Right lobe of liver (tissue), 6 donors: ENCODE measurements around the gene RAI1. TPM values are rescaled to one million over a fixed set of nuclear protein-coding genes. Genes with fewer than 3 reads are reported as not detected.

Source experiments
- ATAC-seq, 4 donors: fragments of 200-7000 bp; cut with Tn5 transposase; one replicate each; pipeline ENCODE4 v1.9.1; 2020; ENCODE audit warnings: mild to moderate bottlenecking in 4 of 4, moderate library complexity in 4 of 4
- DNase-seq, 3 donors: peaks; one replicate each; pipeline ENCODE4 v3.0.0-alpha.2; 2020
- H3K27ac ChIP-seq, 3 donors: fragments of 200-600 bp; one replicate each; pipeline ENCODE4 v1.8.0; 2022
- H3K27me3 ChIP-seq, 2 donors: fragments of 200-600 bp; one replicate each; pipeline ENCODE4 v1.8.0; 2022
- H3K36me3 ChIP-seq, 4 donors: fragments of 200-600 bp; sonication (generic) in 1 of 4; one replicate each; pipeline versions ENCODE4 v1.5.1 to v1.8.0; 2017 to 2022; ENCODE audit warnings: control low read depth in 1 of 4
- H3K4me1 ChIP-seq, 4 donors: fragments of 200-600 bp; sonication (generic) in 1 of 4; one replicate each; pipeline versions ENCODE4 v1.5.1 to v1.8.0; 2017 to 2022; ENCODE audit warnings: control low read depth in 1 of 4
- H3K4me3 ChIP-seq, 3 donors: fragments of 200-600 bp; one replicate each; pipeline ENCODE4 v1.8.0; 2022
- H3K9me3 ChIP-seq, 4 donors: fragments of 200-600 bp; sonication (generic) in 1 of 4; one replicate each; pipeline versions ENCODE4 v1.5.1 to v1.8.0; 2017 to 2022; ENCODE audit warnings: control low read depth in 1 of 4
- POLR2A ChIP-seq: fragments of 450-650 bp; IDR thresholded peaks from one replicate; pipeline ENCODE4 v1.6.1; 2017; ENCODE audit warnings: antibody characterized with exemption, mild to moderate bottlenecking
- WGBS: methylation state at CpG from one replicate; pipeline ENCODE4 v1.1.6; 2018; ENCODE audit warnings: low coverage, low lambda C conversion rate; ENCODE audit not compliant: insufficient coverage; ENCODE audit errors: missing lambda C conversion rate; 5-methylcytosine and 5-hydroxymethylcytosine counted together
- intact Hi-C, 2 donors: fragments of 100-400 bp; cut with DNase I; formaldehyde crosslinking; loops; one replicate each; pipeline versions ENCODE4 v1.11.2 to v1.14.1; 2022
- total RNA-seq, 6 experiments: library from RNA; depleted of rRNA in 2 of 6; stranded (reverse); fragments of >200 nt in 2 of 6; fragmentation: NEBNext Ultra II Directional in 3 of 6; extraction: Animal tissue kit (Norgen Biotek cat#: 25700) in 3 of 6; gene quantifications; one replicate each; pipeline versions ENCODE4 v1.1.0 to v1.2.4, GENCODE V29; 2016 to 2023
- TF ChIP-seq, protein P1 (sequence below), 4 donors: fragments of 200-600 bp in 3 of 4; fragments of 450-650 bp in 1 of 4; IDR thresholded peaks; one replicate each; pipeline versions ENCODE4 v1.5.1 to v1.8.0; 2016 to 2022; ENCODE audit warnings: antibody characterized with exemption in 4 of 4, mild to moderate bottlenecking in 2 of 4
- donor health status: DM: no; HTN: yes; CAD: no.
- donor health status: DM: no; HTN: no; CAD: no.
- donor health status: DM: no; HTN: no; CAD: no.
- donor health status: DM: no; HTN: yes; CAD: no.
- donor health status: DM: no; HTN: yes; CAD: no.

The RAI1 gene
- total RNA-seq, 6 experiments from 2014 or later, result 6.1 to 14.5 (median 8.4) TPM

DNA sequence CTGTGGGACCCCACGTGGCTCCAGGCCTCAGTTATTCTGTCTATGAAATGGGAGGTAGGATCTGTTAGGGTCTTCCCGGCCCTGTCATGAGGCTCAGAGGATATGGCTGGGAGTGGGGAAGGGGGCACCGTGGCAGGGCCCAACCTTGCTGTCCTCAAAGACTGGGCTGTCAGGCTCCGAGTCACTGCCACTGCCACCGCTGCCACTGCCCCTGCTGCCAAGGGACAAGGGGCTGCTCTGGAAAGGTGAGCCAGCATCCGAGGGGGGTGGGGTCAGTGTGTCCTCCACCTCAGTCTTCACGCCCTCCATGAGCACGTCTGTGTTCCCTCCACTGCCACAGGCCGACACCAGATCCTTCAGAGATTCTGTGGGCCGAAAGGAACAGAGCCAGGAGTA lies 136.3 kb downstream of the RAI1 start:
- Histone ChIP-seq H3K4me3 (no peak overlapping the region), H3K4me1 (peaks cover 0 to 79% (median 23%) of the 10 kb centered on the region in 4 donors), H3K36me3 (peaks cover 7 to 75% (median 30%) of the 10 kb centered on the region in 4 donors), H3K27ac (peak overlapping the region in 1 of 3 donors; percentile 29), H3K27me3 (no peaks in the 10 kb centered on the region), H3K9me3 (no peaks in the 10 kb centered on the region)
- WGBS, result no CpG with 5 or more reads among the region's 10 CpGs
- no peak for DNase-seq
- no peak for ATAC-seq
- intact Hi-C loops, result loop anchor here in 1 of 2 donors (5.0 kb wide), 1 partner anchor 45 kb away; no protein-coding TSS in a partner anchor
- TF ChIP-seq POLR2A, result no peak
- TF ChIP-seq, protein P1, sequence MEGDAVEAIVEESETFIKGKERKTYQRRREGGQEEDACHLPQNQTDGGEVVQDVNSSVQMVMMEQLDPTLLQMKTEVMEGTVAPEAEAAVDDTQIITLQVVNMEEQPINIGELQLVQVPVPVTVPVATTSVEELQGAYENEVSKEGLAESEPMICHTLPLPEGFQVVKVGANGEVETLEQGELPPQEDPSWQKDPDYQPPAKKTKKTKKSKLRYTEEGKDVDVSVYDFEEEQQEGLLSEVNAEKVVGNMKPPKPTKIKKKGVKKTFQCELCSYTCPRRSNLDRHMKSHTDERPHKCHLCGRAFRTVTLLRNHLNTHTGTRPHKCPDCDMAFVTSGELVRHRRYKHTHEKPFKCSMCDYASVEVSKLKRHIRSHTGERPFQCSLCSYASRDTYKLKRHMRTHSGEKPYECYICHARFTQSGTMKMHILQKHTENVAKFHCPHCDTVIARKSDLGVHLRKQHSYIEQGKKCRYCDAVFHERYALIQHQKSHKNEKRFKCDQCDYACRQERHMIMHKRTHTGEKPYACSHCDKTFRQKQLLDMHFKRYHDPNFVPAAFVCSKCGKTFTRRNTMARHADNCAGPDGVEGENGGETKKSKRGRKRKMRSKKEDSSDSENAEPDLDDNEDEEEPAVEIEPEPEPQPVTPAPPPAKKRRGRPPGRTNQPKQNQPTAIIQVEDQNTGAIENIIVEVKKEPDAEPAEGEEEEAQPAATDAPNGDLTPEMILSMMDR (IDR thresholded peaks at IDR 0.05), result no peak

DNA sequence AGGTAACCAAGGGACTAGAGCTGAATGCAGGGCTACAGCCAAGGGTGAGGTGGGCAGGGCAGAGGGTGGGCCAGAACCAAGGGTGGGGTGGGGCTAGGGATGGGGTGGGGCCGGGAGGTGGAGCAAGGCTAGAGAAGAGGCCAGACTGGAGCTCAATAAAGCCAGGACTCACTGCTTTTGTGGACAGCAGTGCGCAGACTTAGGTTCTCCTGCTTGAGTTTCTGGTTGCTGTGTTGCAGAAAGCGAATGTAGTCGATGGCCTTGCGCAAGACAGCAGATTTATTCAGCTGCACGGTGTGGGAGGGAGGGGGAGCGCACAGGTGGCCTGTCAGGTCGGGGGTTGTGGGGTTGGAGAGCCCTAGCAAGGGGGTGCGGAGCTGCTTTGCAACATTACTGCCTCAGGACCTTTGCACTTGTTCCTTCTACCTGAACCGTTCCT lies 136.8 kb downstream of the RAI1 start:
- Histone ChIP-seq H3K27me3 (no peaks in the 10 kb centered on the region), H3K27ac (peak overlapping the region in 1 of 3 donors; percentile 29), H3K4me1 (peaks cover 0 to 74% (median 21%) of the 10 kb centered on the region in 4 donors), H3K36me3 (peaks cover 7 to 70% (median 28%) of the 10 kb centered on the region in 4 donors), H3K4me3 (no peak overlapping the region), H3K9me3 (no peaks in the 10 kb centered on the region)
- 33% methylated on average over 3 of the region's 10 CpGs for WGBS
- TF ChIP-seq, protein P1 (IDR thresholded peaks at IDR 0.05), result no peak
- no peak for TF ChIP-seq POLR2A
- DNase-seq, result no peak
- peak; percentile 4 to 36 (median 16) for ATAC-seq
- intact Hi-C loops, result loop anchor here in 1 of 2 donors (5.0 kb wide), 1 partner anchor 44 kb away; no protein-coding TSS in a partner anchor

DNA sequence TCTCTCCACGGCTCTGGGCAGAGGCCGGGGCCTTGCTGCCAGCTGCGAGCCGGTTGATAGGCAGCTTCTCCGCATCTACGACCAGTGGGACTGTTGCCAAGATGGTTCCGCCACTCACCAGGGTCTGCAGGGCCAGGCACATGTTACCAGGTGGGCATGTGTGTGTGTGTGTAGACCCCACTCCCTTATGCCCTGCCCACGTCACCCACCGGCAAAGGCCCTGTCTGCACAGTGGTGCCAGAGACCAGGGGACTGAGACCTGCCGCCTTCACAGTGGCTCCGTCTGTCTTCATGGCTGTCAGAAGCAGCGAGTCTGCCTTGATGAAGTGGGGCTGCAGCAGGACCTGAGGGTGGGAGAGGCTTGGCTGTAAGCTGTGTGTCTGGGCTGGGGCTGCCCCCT lies 137.9 kb downstream of the RAI1 start:
- DNase-seq, result no peak
- H3K4me1 ChIP-seq, result peaks cover 0 to 69% (median 18%) of the 10 kb centered on the region in 4 donors
- intact Hi-C loops, result loop anchor here in 1 of 2 donors (5.0 kb wide), 1 partner anchor 43 kb away; no protein-coding TSS in a partner anchor

GRCh38 chr17:17819561-17819995 lies 138.3 kb downstream of the RAI1 start:
- intact Hi-C loops, result loop anchor here in 1 of 2 donors (5.0 kb wide), 1 partner anchor 43 kb away; no protein-coding TSS in a partner anchor
- Histone ChIP-seq H3K36me3 (peaks cover 3 to 55% (median 25%) of the 10 kb centered on the region in 4 donors), H3K9me3 (no peaks in the 10 kb centered on the region), H3K4me3 (peak overlapping the region in 1 of 3 donors; percentile 70), H3K27me3 (no peaks in the 10 kb centered on the region), H3K4me1 (peaks cover 0 to 70% (median 19%) of the 10 kb centered on the region in 4 donors), H3K27ac (peak overlapping the region; percentile 15 to 84 (median 43))
- ATAC-seq, result peak; percentile 31 to 53 (median 36)
- TF ChIP-seq, protein P1 (IDR thresholded peaks at IDR 0.05), result no peak
- peak; percentile 24 for TF ChIP-seq POLR2A
- DNase-seq, result peak; percentile 87 to 91 (median 87)
- WGBS, result no CpG with 5 or more reads among the region's 12 CpGs

More for the DNA sequence above, 137.9 kb downstream of the RAI1 start:
- H3K36me3 ChIP-seq, result peaks cover 3 to 60% (median 27%) of the 10 kb centered on the region in 4 donors
- 0% methylated on average over 1 of the region's 12 CpGs for WGBS
- no peak for ATAC-seq
- H3K27me3 ChIP-seq, result no peaks in the 10 kb centered on the region
- TF ChIP-seq POLR2A, result no peak
- TF ChIP-seq, protein P1 (IDR thresholded peaks at IDR 0.05), result no peak
- H3K4me3 ChIP-seq, result no peak overlapping the region
- no peaks in the 10 kb centered on the region for H3K9me3 ChIP-seq
- peak overlapping the region in 2 of 3 donors; percentile 43 to 84 for H3K27ac ChIP-seq
